NOMO-1 treated with DMSO at 0.1 percent for 48 hours (cell line): Measurements from ENCODE around the gene PRR29.

ENCODE experiments used
- DNase-seq: peaks from one replicate; lab custom pipeline; 2025; ENCODE audit not compliant: unreplicated experiment; lab: John Stamatoyannopoulos, UW

PRR29 gene

DNA sequence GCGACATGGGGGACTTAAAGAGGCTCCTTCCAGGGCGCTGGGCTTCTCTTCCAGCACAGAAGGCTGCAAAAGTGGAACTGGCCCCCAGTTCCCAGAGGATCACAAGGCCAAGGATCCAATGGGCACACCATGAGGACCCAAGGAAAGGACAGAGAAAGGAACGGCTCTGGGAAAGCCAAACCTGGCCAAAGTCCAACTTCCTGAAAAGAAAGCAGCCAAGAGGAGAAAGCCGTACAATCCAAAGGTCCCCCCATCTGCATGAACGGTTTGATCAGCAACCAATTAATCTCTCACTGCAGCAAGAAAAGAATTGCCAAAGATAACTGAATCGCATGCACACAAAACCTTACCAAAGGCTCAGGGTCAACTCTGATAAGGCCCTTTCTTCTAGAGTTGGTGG is 42.1 kb downstream of the PRR29 start:
- DNase-seq, result no peak

DNA sequence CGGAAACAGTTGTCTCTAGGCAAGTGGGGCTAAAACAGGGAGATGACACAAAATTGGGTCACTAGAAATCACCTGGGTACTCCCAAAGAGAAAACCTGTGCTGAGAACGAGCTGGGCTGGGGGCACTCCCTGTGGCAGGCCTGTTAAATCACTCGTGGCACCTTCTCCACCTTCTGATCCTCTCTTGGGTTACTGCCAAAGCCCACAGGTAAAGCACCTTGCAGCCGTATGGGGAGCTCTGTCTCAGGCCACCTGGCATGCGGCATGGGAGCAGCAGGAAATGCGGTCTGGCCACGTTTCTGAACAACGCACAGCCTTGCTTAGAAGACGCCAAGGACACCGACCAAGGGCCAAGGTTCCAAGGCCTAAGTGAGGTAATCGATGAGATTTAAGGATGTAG is 43.8 kb downstream of the PRR29 start:
- DNase-seq, result no peak

DNA sequence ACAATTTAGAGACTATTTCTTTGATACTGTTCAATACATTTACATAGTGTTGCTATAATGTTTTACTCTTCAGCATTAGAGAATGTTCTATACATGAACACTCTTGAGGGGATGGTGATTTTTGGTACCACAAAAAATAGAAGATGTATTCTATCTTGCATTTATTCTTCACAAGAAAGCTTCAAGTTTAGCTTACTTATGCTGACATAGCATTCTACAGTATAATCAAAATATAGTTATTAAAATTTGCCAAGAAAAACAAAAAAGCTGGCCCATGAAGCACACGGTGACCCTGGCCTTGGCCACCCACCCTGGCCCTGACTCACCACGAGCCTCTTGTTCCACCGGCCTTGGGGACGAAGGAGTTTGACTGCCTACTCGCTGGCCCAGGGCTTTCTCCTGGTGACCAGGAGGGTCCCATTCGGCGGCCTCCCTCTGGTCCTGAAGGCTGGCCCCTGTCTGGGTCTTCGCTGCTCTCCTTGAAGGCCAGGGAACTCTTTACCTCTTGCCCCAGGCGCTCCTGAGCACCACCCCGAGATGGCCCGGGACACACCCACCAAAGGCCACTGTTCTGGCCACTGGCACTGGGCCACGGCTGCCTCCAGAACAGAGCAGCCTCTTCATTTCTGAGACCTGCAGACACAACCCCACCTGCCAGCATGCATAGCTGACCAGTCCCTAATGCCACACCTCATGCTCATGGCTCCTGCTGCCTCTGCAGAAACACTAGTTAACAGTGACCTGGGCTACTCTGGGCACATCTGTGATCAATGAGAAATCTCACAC is 44.7 kb downstream of the PRR29 start:
- no peak for DNase-seq

DNA sequence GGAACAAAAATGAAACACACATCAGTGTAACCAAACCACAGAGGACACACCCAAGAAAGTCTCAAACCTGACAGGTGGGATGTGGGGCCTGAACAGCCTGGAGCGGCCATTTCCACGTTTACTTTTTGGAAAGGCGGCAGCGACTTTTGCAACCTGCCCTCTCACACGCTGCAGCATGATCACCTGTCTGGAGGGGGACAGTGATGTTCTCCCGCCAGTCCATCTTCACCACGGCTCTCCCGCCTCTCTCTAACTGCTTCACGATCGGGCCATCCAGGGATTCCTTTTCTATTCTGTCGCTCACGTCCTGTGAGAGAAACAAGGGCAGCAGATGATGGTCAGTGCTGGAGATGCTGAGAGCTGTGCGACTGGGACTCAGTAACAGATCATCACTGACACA is 47.0 kb downstream of the PRR29 start:
- DNase-seq, result no peak

DNA sequence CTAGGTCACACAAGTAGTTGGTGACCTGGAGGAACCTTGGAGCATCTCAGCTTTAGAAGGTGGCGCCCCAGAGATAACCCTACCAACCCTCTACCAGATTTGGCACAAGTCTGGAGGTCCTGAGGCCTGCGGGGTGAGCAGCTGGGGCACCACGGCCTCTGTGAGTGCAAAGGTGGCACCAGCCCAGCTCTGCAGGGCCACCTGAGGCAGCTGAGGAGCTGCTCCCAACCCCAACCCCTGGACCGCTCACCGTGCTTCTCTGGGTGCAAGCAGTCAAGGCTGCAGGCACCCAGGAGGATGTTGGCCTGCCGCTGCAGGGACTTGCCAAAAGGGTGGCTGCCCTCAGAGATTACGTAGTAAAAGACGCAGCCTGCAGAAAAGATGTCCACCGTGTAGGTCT is 50.7 kb downstream of the PRR29 start:
- no peak for DNase-seq

DNA sequence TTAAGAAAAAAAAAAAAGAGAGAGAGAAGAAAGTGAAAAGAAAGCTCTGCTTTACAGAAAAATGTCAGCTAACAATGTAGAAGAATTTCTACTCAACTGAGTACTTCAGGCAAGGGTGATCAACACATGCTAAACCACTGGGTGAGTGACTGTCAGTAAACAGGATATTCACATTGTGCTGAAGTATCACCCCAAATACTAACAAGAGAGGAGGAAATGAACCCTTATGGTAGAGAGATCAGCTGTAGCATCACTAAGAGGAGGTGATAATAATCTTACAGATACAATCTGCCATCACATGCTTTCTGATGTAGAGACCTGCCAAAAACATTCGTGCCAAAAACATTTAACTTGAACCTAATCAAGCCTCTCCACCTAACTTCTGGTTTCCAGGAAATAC is 53.0 kb downstream of the PRR29 start:
- DNase-seq, result no peak

DNA sequence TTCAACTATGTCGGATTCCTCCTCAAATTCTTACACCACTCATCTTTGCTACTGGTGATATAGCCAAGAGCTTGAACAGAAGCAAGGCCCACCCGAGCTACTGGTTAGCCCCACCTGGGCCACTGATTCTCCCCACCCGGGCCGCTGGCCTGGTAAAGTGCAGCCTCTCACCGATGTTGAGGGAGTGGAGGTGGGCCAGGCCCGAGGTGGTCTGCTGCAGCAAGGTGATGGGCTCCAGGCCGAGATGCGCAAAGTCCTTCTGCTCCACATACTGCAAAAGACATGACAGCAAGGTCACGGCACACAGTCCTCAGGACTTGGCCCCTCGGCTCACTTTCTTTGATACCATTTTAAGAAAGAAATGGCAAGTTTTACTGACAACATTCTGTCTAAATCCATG is 55.0 kb downstream of the PRR29 start:
- no peak for DNase-seq
